Epithelial cell of prostate (primary cell): Measurements from ENCODE around the gene TXNL4B.

Experiments used
- DNase-seq: peaks from one replicate; pipeline ENCODE4 v3.0.0-alpha.2; 2011; ENCODE audit warnings: low read depth, low spot score
- H3K27ac ChIP-seq: fragments of 450-650 bp; 2 replicates; pipeline ENCODE4 v1.5.1; 2017; ENCODE audit warnings: mild to moderate bottlenecking

Gene TXNL4B

DNA sequence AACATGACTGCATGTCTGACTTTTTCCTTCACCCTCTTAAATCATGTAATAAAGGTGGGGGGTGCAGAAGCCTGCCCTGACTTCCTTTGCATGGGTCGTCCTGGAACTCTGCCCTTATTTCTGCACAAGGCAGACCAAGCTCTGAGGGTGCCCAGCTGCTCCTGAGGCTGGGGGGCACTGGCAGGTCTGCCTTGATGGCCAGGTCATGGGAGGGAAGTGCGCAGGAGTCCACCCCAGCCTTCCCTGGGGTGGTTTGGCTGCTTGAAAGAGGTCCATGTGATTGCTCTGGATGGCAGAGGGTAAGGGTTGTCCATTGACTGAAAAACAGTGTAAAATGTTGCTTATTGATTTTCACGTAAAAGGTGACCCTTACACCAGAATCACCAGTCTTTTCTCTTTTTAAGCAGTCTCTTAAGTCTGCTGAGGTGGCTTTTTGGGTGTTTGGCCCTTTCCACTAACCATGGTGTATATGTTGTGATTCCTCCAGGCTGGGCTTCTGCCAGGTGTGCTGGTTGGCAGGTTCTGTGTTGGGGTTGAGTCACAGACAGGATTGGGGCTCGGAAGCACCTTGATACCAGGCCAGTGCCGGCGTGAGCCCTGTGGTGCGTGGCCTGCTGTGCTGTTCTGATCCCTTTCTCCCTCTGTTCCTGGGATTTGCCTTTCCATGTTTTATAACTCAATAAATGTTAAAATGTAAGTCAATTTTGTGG, 19.6 kb upstream of the TXNL4B start:
- no peak overlapping the region for H3K27ac ChIP-seq

DNA sequence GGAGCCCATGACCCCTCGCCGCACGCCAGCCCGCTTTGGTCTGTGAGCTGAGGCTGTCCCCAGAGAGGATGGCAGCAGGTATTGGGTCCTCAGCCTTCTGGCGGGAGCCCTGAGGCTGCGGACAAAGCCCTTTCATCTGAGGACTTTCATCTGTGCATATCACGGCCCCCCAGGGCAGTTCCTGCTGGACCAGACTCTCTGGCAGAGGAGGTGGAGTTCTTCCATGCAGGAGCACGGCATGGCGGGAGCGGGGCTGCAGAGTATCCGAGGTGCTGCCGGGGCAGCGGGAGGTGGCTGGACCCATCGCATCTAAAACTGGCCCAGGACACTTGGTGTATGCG, 19.0 kb upstream of the TXNL4B start:
- no peak overlapping the region for H3K27ac ChIP-seq
- no peak for DNase-seq

More for the DNA sequence above, 19.6 kb upstream of the TXNL4B start:
- DNase-seq = no peak

DNA sequence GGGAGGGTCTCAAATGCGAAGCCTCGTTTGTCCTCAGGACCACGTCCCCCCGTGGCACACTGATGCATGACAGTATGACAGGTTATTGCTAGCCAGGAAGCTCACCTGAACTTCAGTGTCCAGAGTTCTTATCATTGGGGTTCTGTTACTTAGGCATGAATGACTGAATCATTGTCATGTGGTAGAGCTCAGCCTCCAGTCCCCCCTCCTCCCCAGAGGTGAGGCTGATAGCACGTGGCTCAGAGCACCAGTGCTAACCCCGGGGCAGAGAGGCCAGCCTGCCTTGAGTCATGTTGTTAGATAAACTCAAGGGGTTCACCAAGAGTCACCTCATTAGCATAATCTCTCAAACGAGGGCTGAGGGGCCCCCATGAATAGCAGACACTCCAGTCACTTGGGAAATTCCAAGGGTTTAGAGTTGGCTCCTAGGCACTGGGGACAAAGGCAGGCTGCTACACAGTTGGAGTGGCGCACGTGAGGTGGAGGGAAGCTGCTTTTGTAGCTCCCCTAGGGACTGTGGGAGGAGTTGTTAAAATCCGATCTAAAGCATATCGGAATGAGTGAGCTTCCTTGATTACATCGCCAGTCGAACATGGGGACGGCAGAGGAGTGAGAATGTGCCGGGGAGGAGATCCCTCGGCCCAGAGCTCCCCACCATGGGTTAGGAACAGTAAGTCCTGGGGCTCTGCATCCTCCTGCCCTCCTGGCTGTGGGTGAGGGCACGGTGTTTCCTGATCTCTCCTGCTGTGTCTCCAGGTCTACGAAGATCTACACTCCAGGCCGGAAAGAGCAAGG, 18.4 kb upstream of the TXNL4B start:
- DNase-seq = no peak
- no peak overlapping the region for H3K27ac ChIP-seq

DNA sequence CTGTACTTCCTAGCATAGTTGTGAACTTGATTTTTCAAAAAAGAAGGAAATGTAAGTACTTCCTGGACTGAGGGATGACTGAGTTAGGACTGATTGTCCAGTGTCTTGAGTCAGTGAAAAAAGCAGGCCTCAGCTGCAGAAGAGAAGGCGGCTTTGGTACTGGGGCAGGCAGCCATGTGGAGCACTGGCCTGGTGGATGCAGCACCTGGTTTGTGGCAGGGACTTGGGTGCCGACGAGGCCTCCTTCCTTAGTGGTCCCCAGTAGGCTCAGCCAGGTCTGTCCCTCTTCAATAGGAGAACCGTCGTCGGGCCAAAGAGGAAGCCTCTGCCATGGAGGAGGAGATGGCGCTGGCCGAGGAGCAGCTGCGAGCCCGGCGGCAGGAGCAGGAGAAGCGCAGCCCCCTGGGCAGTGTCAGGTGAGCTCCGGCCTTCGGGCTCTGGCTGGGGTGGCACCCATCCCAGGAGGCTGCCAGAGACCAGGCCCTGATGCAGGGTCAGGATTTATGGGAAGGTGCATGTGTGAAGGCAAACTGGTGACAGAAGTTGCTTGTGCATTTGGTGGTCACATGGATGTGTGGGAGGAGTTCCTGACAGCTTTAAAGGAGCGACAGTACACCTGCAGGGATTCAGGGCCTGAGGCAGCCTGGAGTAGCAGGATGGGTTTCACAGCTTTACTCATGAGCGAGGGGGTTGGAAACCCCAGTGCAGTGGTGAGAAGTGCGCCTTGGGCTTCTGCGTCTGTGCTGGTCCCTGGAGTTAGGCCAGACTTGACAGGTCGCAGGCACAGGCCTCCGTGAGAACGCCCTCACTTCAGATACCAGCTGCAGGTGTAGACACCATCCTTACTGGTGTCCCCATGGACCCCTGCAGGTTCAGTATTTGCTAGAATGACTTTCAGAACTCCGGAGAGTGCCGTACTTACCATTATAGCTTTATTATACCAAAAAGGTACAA, 17.5 kb upstream of the TXNL4B start:
- no peak overlapping the region for H3K27ac ChIP-seq
- no peak for DNase-seq

DNA sequence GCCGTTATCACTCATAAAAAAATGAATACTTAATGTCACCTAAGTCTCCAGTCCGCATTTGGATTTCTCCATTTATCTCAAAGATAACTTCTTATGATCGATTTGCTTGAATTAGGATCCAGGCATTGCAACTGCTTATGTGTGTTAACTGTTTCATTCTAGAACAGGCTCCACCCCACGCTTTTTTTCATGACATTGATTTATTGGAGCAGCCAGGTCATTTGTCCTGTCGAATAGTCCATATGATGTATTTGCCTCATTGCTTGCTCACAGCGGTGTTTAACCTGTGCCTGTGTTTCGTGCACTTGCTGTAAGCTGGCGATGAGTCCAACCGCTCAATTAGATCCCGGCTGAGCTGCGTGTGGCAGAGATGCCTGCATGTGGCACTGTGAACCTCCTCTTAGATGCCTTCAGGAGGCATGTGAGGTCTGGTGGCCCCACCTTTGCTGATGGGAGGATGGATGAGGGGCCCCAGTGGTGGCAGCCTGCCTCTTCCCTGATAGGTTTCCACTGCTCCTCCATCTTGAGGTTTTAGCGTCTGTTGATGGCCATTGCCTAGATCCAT, 16.6 kb upstream of the TXNL4B start:
- DNase-seq = no peak

DNA sequence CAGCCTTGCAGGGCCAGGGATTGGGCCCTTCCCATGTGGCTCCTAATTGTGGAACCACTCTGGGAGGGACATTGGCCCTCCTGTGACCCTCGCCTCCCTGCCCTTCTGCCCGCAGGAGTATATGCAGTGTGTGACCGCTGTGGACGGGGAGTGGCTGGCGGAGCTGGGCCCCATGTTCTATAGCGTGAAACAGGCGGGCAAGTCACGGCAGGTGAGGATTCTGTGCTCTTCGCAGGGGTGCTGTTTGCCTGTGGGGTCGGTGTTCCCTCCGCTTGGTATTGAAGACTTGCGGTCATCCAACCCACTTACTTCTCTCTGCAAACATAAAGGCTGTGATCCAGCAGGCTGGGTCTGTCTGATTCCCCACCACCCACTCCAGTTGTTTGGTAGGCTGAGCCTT, 15.9 kb upstream of the TXNL4B start:
- DNase-seq = no peak
- H3K27ac ChIP-seq = no peak overlapping the region

More for the DNA sequence above, 16.6 kb upstream of the TXNL4B start:
- no peak overlapping the region for H3K27ac ChIP-seq

DNA sequence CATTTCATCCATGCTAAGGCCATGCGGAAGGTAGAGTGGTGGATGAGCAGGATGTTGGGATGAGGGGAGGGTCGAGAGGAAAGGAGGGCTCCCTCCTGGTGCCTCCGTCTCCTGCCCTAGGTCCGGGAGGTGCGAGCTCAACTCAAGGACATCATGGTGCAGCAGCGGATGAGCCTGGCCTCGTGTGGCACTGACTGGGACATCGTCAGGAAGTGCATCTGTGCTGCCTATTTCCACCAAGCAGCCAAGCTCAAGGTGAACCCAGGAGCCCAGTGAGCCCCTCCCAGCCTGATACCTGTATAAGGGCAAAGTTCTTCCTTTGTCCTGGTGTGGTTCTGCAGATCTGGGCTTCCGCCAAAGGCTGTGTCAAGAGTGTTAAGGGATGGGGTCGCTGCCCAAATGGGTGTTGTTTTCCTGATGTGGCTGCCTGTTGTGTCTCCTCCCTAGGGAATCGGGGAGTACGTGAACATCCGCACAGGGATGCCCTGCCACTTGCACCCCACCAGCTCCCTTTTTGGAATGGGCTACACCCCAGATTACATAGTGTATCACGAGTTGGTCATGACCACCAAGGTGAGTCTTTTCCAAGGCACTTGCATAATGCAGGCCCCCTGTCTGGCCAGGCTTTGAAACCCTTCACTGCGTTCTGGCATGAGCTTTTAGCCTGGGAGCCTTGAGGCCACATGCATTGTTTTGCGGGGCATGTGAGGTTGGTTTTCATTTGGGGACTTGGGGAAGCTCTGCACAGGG, 15.1 kb upstream of the TXNL4B start:
- no peak overlapping the region for H3K27ac ChIP-seq
- no peak for DNase-seq

DNA sequence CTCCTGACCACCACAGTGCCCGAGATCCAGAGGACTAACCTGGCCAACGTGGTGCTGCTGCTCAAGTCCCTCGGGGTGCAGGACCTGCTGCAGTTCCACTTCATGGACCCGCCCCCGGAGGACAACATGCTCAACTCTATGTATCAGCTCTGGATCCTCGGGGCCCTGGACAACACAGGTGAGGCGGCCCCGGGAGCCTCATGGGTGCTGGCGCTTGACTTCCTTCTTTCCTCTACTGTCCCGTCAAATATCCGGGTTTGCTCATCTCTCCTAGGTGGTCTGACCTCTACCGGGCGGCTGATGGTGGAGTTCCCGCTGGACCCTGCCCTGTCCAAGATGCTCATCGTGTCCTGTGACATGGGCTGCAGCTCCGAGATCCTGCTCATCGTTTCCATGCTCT, 14.0 kb upstream of the TXNL4B start:
- no peak for DNase-seq
- H3K27ac ChIP-seq = no peak overlapping the region

DNA sequence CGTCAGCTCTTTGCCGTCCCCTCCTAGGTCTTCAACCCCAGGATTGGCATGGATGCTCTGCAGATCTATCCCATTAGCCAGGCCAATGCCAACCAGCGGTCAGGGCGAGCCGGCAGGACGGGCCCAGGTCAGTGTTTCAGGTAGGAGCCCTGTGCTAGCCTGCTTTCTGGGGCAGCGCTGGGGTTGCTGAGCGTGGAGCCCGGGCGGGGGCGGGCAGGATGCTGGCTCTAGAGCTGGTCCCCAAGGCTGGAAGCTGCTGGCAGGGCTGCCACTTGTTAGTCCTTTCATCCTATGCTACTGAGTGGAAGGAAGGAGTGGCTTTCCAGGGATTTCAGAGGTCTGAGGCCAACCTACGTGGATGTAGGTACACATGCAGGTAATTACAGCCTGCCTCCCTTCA, 12.6 kb upstream of the TXNL4B start:
- no peak for DNase-seq
- H3K27ac ChIP-seq = no peak overlapping the region

DNA sequence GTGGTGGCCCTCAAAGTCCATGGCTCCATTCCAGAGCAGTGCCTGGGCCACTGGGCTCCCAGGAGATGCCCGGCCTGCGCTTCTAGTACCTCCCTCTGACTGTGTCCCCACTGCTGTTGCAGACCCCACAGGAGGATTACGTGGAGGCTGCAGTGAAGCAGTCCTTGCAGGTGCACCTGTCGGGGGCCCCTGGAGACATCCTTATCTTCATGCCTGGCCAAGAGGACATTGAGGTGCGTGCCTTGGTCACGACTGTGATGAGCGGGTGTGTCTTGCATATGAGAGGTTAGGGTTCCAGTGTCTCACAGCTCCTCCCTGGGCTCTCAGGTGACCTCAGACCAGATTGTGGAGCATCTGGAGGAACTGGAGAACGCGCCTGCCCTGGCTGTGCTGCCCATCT, 11.5 kb upstream of the TXNL4B start:
- no peak overlapping the region for H3K27ac ChIP-seq

DNA sequence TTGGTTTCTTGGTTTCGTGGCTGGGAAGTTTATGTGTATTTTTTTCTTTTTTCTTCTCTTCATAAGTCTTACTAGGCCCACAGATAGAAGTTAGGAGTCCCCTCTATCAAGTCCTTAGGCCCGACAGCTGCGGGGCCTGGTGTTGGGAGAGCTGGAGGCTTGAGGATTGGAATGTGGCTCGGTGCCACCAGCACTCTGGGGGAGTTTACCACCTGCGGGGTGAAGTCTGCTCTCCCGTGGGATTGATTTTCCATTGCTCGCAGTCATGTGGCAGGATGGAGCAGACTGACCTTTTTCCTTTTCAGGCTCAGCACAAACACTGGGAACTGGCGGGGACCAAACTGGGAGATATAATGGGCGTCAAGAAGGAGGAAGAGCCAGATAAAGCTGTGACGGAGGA, 7.8 kb upstream of the TXNL4B start:
- DNase-seq = no peak
- H3K27ac ChIP-seq = no peak overlapping the region

More for the DNA sequence above, 11.5 kb upstream of the TXNL4B start:
- no peak for DNase-seq

DNA sequence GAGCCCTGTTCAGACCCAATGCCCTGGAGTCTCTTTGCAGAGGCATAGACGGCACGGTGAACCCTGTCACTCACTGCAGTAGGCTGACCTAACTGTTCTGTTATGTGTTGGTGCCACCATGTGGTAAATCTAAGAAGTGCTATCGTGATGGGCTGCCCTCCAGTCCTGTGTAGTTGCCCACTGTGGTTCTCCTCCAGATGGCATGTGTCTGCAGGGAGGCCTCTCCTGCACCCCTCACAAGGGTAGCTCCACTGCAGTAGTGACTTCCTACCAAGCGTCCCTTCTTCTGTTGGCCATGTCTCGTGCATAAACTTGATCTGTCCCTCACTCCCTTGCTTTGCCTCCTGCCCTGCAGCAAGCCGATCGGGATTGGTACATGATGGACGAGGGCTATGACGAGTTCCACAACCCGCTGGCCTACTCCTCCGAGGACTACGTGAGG, 6.0 kb upstream of the TXNL4B start:
- peak; percentile 5 for DNase-seq
- H3K27ac ChIP-seq = no peak overlapping the region

DNA sequence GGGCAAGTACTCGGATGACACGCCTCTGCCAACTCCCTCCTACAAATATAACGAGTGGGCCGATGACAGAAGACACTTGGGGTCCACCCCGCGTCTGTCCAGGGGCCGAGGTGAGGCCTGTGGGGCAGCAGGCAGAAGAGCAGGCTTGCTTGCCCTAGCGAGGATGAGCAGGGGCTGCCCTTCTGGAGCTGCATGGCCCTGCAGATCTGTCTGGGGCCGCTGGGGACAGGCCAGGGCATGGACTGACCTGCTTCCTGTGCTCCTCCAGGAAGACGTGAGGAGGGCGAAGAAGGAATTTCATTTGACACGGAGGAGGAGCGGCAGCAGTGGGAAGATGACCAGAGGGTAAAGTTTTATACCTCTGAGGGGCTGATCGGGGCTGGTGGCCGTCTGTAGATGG, 5.5 kb upstream of the TXNL4B start:
- no peak for DNase-seq
- H3K27ac ChIP-seq = no peak overlapping the region

DNA sequence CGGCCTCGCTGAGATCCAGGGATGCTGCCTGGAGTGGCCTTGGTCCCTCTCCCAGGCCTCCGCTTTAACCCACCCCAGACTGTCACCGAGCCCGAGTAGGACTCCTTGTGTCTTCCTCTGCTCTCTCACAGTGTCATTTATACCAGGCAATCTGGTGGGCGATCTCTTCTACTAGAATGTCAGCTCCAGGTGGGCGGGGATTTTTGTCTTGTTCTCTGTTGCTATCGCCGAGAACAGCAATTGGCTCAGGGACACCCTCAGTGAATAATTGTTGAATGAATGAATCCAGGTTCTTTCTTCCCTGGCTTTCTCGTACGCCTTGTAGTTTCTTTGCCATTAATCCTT, 818 bp upstream of the TXNL4B start:
- H3K27ac ChIP-seq = peak overlapping the region; percentile 83
- DNase-seq = no peak

DNA sequence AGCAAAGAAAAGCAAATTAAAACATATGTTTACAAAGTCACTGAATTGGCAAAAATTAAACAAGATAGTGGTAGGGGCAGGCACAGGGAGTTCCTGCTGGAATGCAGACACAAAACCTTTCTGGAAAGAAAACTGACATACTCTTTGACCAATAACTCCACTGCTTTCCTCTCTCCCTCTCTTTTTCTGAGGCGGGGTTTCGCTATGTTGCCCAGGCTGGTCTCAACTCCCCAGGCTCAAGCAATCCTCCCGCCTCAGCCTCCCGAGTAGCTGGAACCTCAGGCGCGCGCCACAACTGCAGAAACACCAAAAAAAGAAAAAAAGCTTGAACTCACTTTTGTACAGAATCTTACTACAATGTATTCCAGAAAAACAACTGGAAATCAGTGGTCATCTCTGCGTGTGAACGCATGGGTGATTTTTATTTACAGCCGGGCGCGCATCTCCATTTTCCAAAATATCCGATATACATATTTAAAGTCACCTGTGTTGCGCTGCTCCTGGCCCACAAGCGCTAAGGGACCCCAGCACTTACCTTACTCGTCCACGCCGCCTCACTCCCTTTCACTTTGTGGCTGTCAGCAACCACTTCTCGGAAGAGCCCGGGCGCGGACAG, 480 bp downstream of the TXNL4B start:
- peak overlapping the region; percentile 83 for H3K27ac ChIP-seq
- no peak for DNase-seq

DNA sequence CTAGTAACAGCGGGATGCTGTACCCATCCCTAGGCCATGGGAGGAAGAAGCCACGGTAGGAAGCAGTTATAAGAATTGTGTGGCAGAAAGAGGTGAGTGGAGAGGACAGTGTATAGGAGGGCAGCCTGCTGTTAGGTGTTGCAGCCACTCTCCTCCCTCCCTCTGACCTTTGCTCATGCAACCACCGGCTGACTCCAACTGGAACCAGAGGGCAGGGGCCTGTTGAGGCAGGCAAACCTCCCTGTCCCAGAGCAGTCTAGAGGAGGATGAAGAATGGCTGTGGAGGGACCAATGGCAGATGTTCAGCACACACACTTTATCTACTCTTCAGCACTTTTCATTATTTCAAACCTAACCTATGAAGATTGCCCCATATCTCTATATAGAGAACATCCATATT, 2.2 kb downstream of the TXNL4B start:
- no peak for DNase-seq
- no peak overlapping the region for H3K27ac ChIP-seq

DNA sequence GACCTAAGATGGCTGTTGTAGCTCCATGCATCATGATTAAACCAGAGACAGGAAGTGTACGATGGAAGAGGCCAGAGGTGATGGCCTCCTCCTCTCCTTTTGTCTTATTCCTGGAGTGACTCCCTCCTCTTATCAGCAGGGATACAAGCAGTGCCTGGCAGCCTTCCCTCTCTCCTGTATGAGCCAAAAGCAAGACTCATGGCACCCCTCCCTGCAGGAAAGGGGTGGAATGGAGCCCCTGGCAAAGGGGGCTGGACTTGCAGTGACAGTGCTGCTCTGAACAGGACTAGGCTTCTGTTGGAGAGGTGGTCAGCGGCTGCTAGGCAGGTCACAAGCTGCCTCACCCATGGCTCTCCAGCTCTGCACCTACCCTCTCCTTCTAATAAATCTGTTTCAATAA, 8.4 kb downstream of the TXNL4B start:
- no peak overlapping the region for H3K27ac ChIP-seq
- DNase-seq = no peak

DNA sequence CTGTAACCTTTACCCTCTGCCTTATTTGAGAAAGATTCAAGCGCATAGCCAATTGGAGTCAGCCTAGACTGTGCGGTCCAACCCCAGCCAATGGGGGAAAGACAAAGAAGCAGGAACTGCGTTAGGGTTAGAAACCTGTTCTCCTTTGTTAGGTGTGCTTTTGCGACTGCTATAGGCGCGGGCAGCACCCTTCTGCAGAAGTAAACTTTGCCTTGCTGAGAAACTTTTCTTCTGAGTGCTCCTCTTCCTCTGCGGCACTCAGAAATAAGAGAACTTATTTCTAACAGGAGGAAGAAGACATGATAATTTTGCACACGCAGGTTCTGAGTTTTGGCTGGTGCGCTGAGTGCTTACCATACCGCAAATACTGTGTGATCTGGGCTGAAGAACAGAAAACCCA, 9.0 kb downstream of the TXNL4B start:
- no peak for DNase-seq
- no peak overlapping the region for H3K27ac ChIP-seq

DNA sequence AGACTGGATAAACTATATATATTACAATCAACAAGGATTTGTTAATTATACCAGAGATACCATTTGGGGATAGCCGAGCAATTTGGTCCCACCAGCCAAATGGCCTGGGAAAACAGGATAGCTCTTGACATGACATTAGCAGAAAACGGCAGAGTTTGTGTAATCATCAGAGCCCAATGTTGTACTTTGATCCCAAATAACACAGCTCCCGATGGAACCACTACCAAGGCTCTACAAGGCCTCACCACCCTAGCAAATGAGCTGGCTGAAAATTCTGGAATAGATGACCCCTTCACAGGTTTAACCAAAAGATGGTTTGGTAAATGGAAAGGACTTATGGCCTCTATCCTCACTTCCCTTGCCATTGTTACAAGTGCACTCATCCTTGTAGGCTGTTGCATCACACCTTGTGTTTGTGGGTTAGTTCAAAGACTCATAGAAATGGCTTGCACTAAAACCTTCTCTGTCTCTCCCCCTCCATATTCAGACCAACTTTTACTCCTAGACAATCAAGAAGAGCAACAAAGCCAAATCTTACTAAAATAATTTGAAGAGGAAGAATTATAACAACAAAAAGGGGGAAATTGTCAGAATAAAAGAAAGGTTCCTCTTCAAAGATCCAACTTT, 9.5 kb downstream of the TXNL4B start:
- DNase-seq = no peak
- H3K27ac ChIP-seq = no peak overlapping the region
